Erythroblast (primary cell): ENCODE data around the gene BSND.

ENCODE experiments used
- GATA1 ChIP-seq: IDR thresholded peaks from 2 replicates; pipeline ENCODE4 v1.6.1; 2011; ENCODE audit warnings: low read depth, mild to moderate bottlenecking, control low read depth, low read length, moderate library complexity
- POLR2A ChIP-seq: IDR thresholded peaks from 2 replicates; pipeline ENCODE4 v1.6.1; 2011; ENCODE audit warnings: mild to moderate bottlenecking, low read length

DNA sequence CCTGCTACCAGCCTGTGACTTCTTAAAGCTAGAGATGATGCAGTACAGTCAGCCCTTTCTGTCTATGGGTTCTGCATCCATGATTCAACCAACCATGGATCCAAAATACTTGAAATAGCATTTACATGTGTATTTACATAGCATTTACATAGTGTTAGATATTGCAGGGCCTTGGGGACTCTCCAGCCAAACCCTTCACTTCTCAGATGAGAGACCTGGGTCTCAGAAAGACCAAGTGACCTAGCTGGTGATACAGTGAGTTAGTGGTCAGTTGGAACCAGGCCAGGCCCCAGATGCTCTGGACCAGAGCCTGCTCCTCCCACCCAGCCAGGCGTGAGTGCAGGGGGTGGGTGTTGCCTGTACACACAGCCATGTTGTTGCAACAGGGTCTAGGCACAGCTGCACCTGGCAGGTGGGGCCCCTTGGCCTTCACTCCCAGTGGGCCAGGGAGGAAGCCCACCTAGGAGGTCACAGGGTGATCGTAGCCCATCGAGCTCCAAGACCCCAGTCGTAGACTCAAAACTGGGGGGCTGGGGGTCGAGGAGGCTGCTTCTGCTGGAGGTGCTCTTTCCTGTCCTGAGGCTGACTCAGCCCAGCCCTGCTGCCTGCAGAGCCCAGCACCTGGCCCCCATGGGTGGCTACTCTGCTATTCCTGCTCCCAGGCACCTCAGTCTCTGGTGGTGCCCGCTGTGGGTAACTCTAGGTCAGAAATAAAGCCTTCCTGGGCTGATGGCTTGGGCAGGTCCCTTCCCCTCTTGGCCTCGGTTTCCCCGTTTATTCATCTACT lies 10.6 kb upstream of the BSND start:
- TF ChIP-seq POLR2A, result no peak
- TF ChIP-seq GATA1, result no peak
